Measurements from ENCODE around the gene B4GALT3. TPM values are rescaled to one million over a fixed set of nuclear protein-coding genes. Genes with fewer than 3 reads are reported as not detected.
"Not testable (repeated sequence)": the region's sequence is repeated elsewhere in the genome, so short reads cannot be mapped to it uniquely, and the experiment has no call there.

B4GALT3 gene
- total and polyA plus RNA-seq, 8 donors = 14.8 to 35.6 (median 20.3) TPM

- no peaks in the 10 kb centered on the region for H3K9me3 ChIP-seq
- peaks cover 0 to 11% (median 0%) of the 10 kb centered on the region in 3 donors for H3K4me1 ChIP-seq
- no peak overlapping the region for H3K4me3 ChIP-seq
- intact Hi-C loops (cut with DNase I) = loop anchor here in 1 of 3 donors (5.0 to 10.0 kb wide), 2 partner anchors 72 to 150 kb away; no protein-coding TSS in a partner anchor
- no peaks in the 10 kb centered on the region for H3K36me3 ChIP-seq
- no peak for ATAC-seq
- H3K27ac ChIP-seq = peak overlapping the region in 2 of 4 donors; percentile 11 to 26
- FAIRE-seq = no peak
- H3K27me3 ChIP-seq = no peaks in the 10 kb centered on the region
- no peak for DNase-seq
- no peak for TF ChIP-seq CTCF (IDR thresholded peaks at IDR 0.05)
- WGBS, 2 donors = 66 to 67% methylated on average over 7 of the region's 7 CpGs
Observed at GRCh38 chr1:161225178-161225533, 47.8 kb upstream of the B4GALT3 start.

GRCh38 chr1:161224695-161225087 lies 47.4 kb upstream of the B4GALT3 start:
- FAIRE-seq, H3K27ac ChIP-seq, H3K36me3 ChIP-seq, H3K4me3 ChIP-seq, ATAC-seq, DNase-seq, H3K9me3 ChIP-seq, H3K27me3 ChIP-seq: not testable (repeated sequence)
- WGBS, 2 donors = 76 to 80% methylated on average over 12 to 13 of the region's 13 CpGs
- peaks cover 0 to 11% (median 0%) of the 10 kb centered on the region in 3 donors for H3K4me1 ChIP-seq
- intact Hi-C loops (cut with DNase I) = loop anchor here in 1 of 3 donors (5.0 to 10.0 kb wide), 2 partner anchors 73 to 150 kb away; no protein-coding TSS in a partner anchor

- H3K27me3 ChIP-seq = no peaks in the 10 kb centered on the region
- H3K4me3 ChIP-seq = no peak overlapping the region
- DNase-seq (no peak), ATAC-seq (no peak), FAIRE-seq (no peak)
- WGBS, 2 donors = 65 to 71% methylated on average over 7 of the region's 7 CpGs
- no peaks in the 10 kb centered on the region for H3K9me3 ChIP-seq
- H3K27ac ChIP-seq = no peak overlapping the region
- H3K4me1 ChIP-seq = peaks cover 0 to 11% (median 0%) of the 10 kb centered on the region in 3 donors
- no peaks in the 10 kb centered on the region for H3K36me3 ChIP-seq
- intact Hi-C loops (cut with DNase I) = loop anchor here in 1 of 3 donors (10.0 kb wide), 1 partner anchor 151 kb away; no protein-coding TSS in a partner anchor
- no peak for TF ChIP-seq CTCF (IDR thresholded peaks at IDR 0.05)
Observed at GRCh38 chr1:161223805-161224694, 46.7 kb upstream of the B4GALT3 start.

- no peak for TF ChIP-seq CTCF (IDR thresholded peaks at IDR 0.05)
- H3K27ac ChIP-seq = no peak overlapping the region
- no peaks in the 10 kb centered on the region for H3K36me3 ChIP-seq
- FAIRE-seq (no peak), ATAC-seq (no peak), DNase-seq (peak in 1 of 6 donors; percentile 13)
- H3K9me3 ChIP-seq = no peaks in the 10 kb centered on the region
- no peak overlapping the region for H3K4me3 ChIP-seq
- intact Hi-C loops (cut with DNase I) = loop anchor here in 1 of 3 donors (10.0 kb wide), 1 partner anchor 152 kb away; no protein-coding TSS in a partner anchor
- H3K4me1 ChIP-seq = peaks cover 0 to 9% (median 0%) of the 10 kb centered on the region in 3 donors
- H3K27me3 ChIP-seq = no peaks in the 10 kb centered on the region
- 64 to 68% methylated on average over 6 of the region's 6 CpGs for WGBS, 2 donors
Observed at GRCh38 chr1:161222175-161223019, 45.1 kb upstream of the B4GALT3 start.

GRCh38 chr1:161220002-161220401 lies 42.7 kb upstream of the B4GALT3 start:
- Histone ChIP-seq H3K9me3 (no peaks in the 10 kb centered on the region), H3K27ac (no peak overlapping the region), H3K36me3 (no peaks in the 10 kb centered on the region), H3K4me3 (no peak overlapping the region), H3K27me3 (no peaks in the 10 kb centered on the region), H3K4me1 (no peaks in the 10 kb centered on the region)
- ATAC-seq (no peak), DNase-seq (no peak), FAIRE-seq (no peak)
- WGBS, 2 donors = 59 to 68% methylated on average over 5 of the region's 5 CpGs
- intact Hi-C loops (cut with DNase I) = loop anchor here in 1 of 3 donors (10.0 kb wide), 1 partner anchor 155 kb away; no protein-coding TSS in a partner anchor
- TF ChIP-seq CTCF (IDR thresholded peaks at IDR 0.05) = no peak
